GM12801 (cell line): ENCODE measurements around the gene CNTNAP2.

Source experiments
- CTCF ChIP-seq: IDR thresholded peaks from one replicate; pipeline ENCODE4 v1.5.1; 2011; ENCODE audit warnings: control low read depth; ENCODE audit not compliant: insufficient read length; ENCODE audit errors: extremely low read depth

Gene CNTNAP2

GRCh38 chr7:148270576-148270975 is 2154.0 kb downstream of the CNTNAP2 start:
- TF ChIP-seq CTCF = no peak

DNA sequence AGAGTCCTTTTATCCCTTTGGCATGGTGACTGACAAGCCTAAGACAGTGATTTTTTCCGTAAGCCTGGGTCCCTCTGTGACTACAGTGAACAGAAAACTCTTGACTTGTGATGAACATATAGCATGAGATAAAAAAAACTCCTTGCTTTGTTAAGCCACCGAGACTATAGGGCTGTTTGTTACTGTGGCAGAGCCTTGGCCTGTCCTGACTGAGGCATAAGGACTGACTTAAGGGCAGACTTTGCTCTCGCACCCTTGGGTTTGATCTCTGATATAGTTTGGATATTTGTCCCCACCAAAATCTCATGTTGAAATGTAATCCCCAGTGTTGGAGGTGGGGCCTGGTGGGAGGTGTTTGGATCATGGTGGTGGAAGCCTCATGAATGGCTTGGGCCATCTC is 2157.5 kb downstream of the CNTNAP2 start:
- TF ChIP-seq CTCF = no peak

GRCh38 chr7:148275359-148275890 is 2158.8 kb downstream of the CNTNAP2 start:
- TF ChIP-seq CTCF = no peak

GRCh38 chr7:148276314-148277041 is 2159.9 kb downstream of the CNTNAP2 start:
- no peak for TF ChIP-seq CTCF

DNA sequence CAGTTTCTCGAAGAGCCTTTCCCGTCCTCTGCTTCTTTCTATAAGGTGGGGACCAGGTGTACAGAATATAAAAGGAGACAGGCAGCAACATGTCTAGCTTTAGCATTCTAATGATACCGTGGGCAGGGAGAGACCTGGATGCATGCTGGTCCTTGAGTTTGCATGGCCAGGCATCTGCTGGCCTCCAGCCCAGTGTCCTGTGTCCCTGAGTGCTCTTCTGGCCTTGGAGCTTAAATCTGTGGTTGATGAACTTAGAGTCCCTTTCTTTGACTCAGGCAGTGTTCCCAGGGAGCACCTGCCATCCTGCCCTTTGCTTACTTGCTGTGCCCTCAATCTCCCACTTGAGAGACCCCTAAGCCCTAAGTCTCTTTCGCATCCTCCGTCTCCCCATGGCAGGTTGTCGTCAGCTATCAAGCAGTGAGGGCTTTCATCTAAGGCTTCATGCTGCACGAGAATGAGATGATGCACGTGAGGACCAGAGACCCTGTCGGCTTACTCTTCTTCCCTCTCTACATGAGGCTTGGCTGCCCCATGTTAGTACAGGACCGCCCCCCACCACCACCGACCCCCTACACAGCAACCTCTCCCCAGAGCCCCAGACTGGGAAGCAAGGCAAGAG is 2160.6 kb downstream of the CNTNAP2 start:
- TF ChIP-seq CTCF = no peak

GRCh38 chr7:148286150-148286549 is 2169.5 kb downstream of the CNTNAP2 start:
- TF ChIP-seq CTCF = no peak

DNA sequence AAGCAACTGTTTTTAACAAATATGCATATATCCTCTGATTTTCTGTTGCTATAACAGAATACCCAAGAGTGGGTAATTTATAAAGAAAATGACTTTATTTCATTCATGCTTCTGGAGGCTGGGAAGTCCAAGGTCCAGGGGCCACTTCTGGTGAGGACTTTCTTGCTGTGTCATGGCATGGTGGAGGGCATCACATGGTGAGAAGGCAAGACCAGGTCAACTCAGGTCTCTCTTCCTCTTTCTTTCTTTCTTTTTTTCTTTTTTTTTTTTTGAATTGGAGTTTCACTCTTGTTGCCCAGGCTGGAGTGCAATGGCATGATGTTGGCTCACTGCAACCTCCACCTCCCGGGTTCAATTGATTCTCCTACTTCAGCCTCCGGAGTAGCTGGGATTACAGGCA is 2170.9 kb downstream of the CNTNAP2 start:
- no peak for TF ChIP-seq CTCF
